Thymus (tissue), 11 donors: ENCODE data around the gene RALGDS. TPM values are rescaled to one million over a fixed set of nuclear protein-coding genes. Genes with fewer than 3 reads are reported as not detected.

Experiments used
- DNase-seq, 9 donors: peaks; one replicate each; pipeline ENCODE4 v3.0.0-alpha.2; 2013; ENCODE audit warnings: low spot score in 9 of 9, low read depth in 6 of 9, missing footprints in 1 of 9
- H3K27ac ChIP-seq, 2 donors: one replicate each; pipeline ENCODE4 v1.5.1; 2013; ENCODE audit warnings: control low read depth in 1 of 2, low read depth in 1 of 2, low read length in 1 of 2, mild to moderate bottlenecking in 1 of 2, moderate library complexity in 1 of 2
- H3K27me3 ChIP-seq, 2 donors: one replicate each; pipeline ENCODE4 v1.5.1; 2013; ENCODE audit warnings: low read length in 1 of 2; ENCODE audit not compliant: control insufficient read depth in 2 of 2, insufficient read depth in 1 of 2
- H3K36me3 ChIP-seq, 2 donors: one replicate each; pipeline ENCODE4 v1.5.1; 2013; ENCODE audit warnings: low read length in 1 of 2, mild to moderate bottlenecking in 1 of 2, moderate library complexity in 1 of 2; ENCODE audit not compliant: control insufficient read depth in 2 of 2, insufficient read depth in 2 of 2
- H3K4me1 ChIP-seq, 2 donors: one replicate each; pipeline ENCODE4 v1.5.1; 2013; ENCODE audit warnings: low read length in 2 of 2; ENCODE audit not compliant: control insufficient read depth in 2 of 2, insufficient read depth in 2 of 2
- H3K4me3 ChIP-seq, 2 donors: one replicate each; pipeline ENCODE4 v1.5.1; 2013; ENCODE audit warnings: low read length in 2 of 2, control low read depth in 1 of 2, mild to moderate bottlenecking in 1 of 2
- H3K9me3 ChIP-seq, 2 donors: one replicate each; pipeline ENCODE4 v1.5.1; 2013; ENCODE audit warnings: low read length in 1 of 2, mild to moderate bottlenecking in 1 of 2; ENCODE audit not compliant: control insufficient read depth in 2 of 2, insufficient read depth in 1 of 2
- WGBS: extraction: QIAGEN DNeasy Blood & Tissue Kit; methylation state at CpG from one replicate; pipeline ENCODE4 v1.1.7; 2013; 5-methylcytosine and 5-hydroxymethylcytosine counted together
- polyA plus RNA-seq: library from polyadenylated mRNA; stranded (reverse); fragments of 200-250 nt; gene quantifications from one replicate; pipeline ENCODE4 v1.2.3, GENCODE V29; 2013
- total RNA-seq: library from RNA; stranded (reverse); fragments of 120-200 nt; gene quantifications from one replicate; pipeline ENCODE4 v1.2.4, GENCODE V29; 2013
- donor health status: healthy.

RALGDS gene
- total and polyA plus RNA-seq, 2 donors: 25.9 to 42.1 TPM

DNA sequence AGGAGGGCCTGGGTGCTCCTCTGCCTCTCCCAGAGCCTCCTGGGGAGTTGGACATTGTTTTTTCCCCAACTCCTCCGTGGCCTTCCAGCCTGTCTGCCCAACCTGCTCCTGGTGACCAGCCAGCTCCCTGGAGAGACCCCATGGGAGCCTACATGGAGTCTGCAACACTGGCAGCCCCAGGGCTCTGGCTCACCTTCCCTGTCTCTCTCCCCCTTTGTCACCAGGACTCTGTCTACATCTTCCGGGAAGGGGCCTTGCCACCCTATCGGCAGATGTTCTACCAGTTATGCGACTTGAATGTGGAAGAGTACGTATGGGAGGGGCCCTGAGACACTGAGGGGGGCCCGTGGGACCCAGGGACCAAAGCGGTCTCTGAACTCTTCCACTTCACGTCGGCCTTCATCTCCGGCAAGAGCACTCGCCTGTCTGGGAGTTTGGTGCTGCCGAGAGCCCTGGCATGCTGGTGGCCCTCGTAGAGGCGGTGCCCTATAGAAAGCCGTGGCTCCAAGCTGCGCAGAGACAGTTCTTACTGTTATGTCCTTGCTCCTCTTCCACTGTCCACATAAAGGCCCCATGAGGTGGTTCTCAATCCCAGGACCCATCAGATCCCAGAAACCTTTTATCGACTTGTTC, 65.1 kb downstream of the RALGDS start:
- peak overlapping the region in 1 of 2 donors; percentile 78 for H3K27ac ChIP-seq
- H3K27me3 ChIP-seq: no peaks in the 10 kb centered on the region
- H3K9me3 ChIP-seq: no peaks in the 10 kb centered on the region
- H3K36me3 ChIP-seq: peaks cover 68 to 70% of the 10 kb centered on the region in 2 donors
- peaks cover 12 to 51% of the 10 kb centered on the region in 2 donors for H3K4me1 ChIP-seq
- DNase-seq: no peak
- no peak overlapping the region for H3K4me3 ChIP-seq
- WGBS: 97% methylated on average over 17 of the region's 17 CpGs

DNA sequence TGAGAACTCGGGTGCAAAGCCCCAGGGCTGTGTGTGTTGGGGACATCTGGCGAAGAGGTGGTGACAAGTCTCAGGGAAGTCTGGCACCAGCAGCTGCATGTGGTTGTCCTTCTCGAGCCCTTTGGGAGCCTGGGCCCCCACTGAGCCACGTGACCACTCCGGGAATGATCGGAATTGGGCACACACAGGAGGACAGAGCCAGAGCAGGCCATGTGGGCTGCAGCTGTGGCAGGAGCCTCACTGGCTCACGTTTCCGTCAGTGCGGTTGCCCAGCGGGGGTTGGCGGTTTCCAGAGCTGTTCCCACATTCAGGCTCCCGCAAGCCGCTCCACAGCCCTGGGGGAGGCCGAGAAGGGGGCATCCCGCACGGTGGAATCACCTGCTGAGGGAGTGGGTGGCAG, 66.1 kb downstream of the RALGDS start:
- no peak for DNase-seq
- no peaks in the 10 kb centered on the region for H3K27me3 ChIP-seq
- no peak overlapping the region for H3K27ac ChIP-seq
- no peak overlapping the region for H3K4me3 ChIP-seq
- no peaks in the 10 kb centered on the region for H3K9me3 ChIP-seq
- H3K36me3 ChIP-seq: peaks cover 77 to 79% of the 10 kb centered on the region in 2 donors
- H3K4me1 ChIP-seq: peaks cover 8 to 44% of the 10 kb centered on the region in 2 donors
- WGBS: 95% methylated on average over 16 of the region's 16 CpGs

- WGBS: 95% methylated on average over 24 of the region's 24 CpGs
- Histone ChIP-seq H3K9me3 (no peaks in the 10 kb centered on the region), H3K4me3 (no peak overlapping the region), H3K4me1 (peaks cover 4 to 38% of the 10 kb centered on the region in 2 donors), H3K27ac (no peak overlapping the region), H3K36me3 (peaks cover 83 to 85% of the 10 kb centered on the region in 2 donors), H3K27me3 (no peaks in the 10 kb centered on the region)
- no peak for DNase-seq
Observed at GRCh38 chr9:133054194-133054890, 66.7 kb downstream of the RALGDS start.

GRCh38 chr9:133051966-133052539, 69.0 kb downstream of the RALGDS start:
- WGBS: 98% methylated on average over 9 of the region's 9 CpGs

DNA sequence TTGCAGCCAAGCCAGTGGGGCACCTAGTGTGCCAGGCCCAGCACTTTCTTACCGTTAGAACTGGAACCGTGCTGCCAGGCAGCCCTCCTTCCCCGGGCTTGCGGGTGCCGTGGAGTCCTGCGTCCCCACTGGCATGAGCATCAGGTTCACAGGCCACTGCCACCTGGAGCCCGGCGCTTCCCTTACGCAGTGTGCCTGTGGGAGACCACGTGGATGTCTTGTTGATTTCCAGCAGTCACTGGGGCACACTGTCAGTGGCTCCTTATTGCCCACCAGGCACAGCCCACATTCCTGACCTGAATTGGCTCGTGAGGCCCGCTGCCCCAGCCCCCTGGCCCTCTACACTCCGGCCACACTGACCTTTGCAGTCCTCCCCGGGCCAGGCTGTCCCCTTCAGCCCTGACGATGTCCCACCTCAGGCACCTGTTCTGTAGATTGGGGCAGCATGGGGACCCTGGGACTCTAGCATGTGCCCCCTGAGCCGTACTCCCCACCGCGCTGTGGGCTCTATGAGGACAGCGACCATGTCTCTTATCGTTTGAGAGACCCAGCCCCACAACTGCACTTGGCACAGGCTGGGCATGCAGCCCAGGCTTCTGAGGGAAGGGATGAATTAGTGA, 69.6 kb downstream of the RALGDS start:
- Histone ChIP-seq H3K27me3 (no peaks in the 10 kb centered on the region), H3K36me3 (peaks cover 81 to 90% of the 10 kb centered on the region in 2 donors), H3K9me3 (no peaks in the 10 kb centered on the region), H3K4me1 (peaks cover 0 to 13% of the 10 kb centered on the region in 2 donors), H3K4me3 (no peak overlapping the region), H3K27ac (no peak overlapping the region)
- no peak for DNase-seq
- 98% methylated on average over 20 of the region's 20 CpGs for WGBS

More at GRCh38 chr9:133051966-133052539, 69.0 kb downstream of the RALGDS start:
- Histone ChIP-seq H3K27me3 (no peaks in the 10 kb centered on the region), H3K36me3 (peaks cover 80 to 88% of the 10 kb centered on the region in 2 donors), H3K27ac (no peak overlapping the region), H3K4me3 (no peak overlapping the region), H3K9me3 (no peaks in the 10 kb centered on the region), H3K4me1 (peaks cover 2 to 20% of the 10 kb centered on the region in 2 donors)
- no peak for DNase-seq

DNA sequence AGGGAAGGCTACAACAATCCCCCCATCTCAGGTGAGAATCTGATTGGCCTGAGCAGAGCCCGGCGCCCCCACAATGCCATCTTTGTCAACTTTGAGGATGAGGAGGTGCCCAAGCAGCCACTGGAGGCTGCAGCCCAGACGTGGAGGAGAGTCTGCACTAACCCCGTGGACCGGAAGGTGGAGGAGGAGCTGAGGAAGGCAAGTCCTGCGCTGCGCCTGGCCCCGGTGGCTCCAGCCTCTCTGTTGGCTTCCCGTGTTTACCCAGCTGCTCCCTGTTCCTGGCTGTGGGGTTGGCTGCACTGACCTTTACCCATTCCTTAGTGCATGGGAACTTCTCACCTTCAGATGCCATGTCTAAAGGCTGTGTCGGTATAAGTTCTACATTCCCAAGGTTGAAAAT, 70.3 kb downstream of the RALGDS start:
- H3K4me1 ChIP-seq: peaks cover 0 to 7% of the 10 kb centered on the region in 2 donors
- H3K9me3 ChIP-seq: no peaks in the 10 kb centered on the region
- DNase-seq: no peak
- 95% methylated on average over 10 of the region's 10 CpGs for WGBS
- no peak overlapping the region for H3K27ac ChIP-seq
- H3K36me3 ChIP-seq: peaks cover 81 to 90% of the 10 kb centered on the region in 2 donors
- H3K27me3 ChIP-seq: no peaks in the 10 kb centered on the region
- H3K4me3 ChIP-seq: no peak overlapping the region

DNA sequence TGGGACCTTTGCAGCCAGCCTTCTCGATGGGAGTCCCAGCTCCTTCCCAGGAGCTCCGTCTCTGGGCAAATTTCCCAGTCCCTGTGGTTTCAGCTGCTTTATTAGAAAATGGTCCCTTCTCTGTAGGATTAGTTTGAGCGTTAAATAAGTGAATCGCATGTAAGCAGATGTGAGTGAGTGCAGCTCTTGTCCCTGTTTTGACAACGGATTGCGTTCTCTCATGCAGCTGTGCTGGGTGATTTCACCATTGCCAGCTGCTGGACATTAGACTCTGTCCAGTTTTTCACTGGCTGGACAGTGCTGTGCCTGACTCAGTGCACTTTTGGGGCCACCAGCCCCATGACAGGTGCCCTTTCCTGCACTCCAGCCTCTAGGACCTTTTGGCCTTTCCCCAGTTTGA, 70.9 kb downstream of the RALGDS start:
- Histone ChIP-seq H3K4me3 (no peak overlapping the region), H3K9me3 (no peaks in the 10 kb centered on the region), H3K36me3 (peaks cover 81 to 90% of the 10 kb centered on the region in 2 donors), H3K4me1 (peaks cover 0 to 5% of the 10 kb centered on the region in 2 donors), H3K27ac (no peak overlapping the region), H3K27me3 (no peaks in the 10 kb centered on the region)
- 97% methylated on average over 6 of the region's 6 CpGs for WGBS
- DNase-seq: no peak

GRCh38 chr9:133049043-133049442, 72.0 kb downstream of the RALGDS start:
- 89% methylated on average over 13 of the region's 13 CpGs for WGBS
- Histone ChIP-seq H3K27ac (no peak overlapping the region), H3K27me3 (no peaks in the 10 kb centered on the region), H3K9me3 (no peaks in the 10 kb centered on the region), H3K4me3 (no peak overlapping the region), H3K4me1 (peaks cover 0 to 5% of the 10 kb centered on the region in 2 donors), H3K36me3 (peaks cover 81 to 90% of the 10 kb centered on the region in 2 donors)
- no peak for DNase-seq

GRCh38 chr9:133048595-133048994, 72.4 kb downstream of the RALGDS start:
- Histone ChIP-seq H3K27ac (no peak overlapping the region), H3K9me3 (no peaks in the 10 kb centered on the region), H3K4me1 (peaks cover 0 to 5% of the 10 kb centered on the region in 2 donors), H3K4me3 (no peak overlapping the region), H3K27me3 (no peaks in the 10 kb centered on the region), H3K36me3 (peaks cover 81 to 88% of the 10 kb centered on the region in 2 donors)
- DNase-seq: peak in 1 of 9 donors; percentile 52
- 25% methylated on average over 5 of the region's 5 CpGs for WGBS
